ENCODE data around the gene RMND5B. TPM values are rescaled to one million over a fixed set of nuclear protein-coding genes. Genes with fewer than 3 reads are reported as not detected.

The RMND5B gene
- total and polyA plus RNA-seq, 8 donors = 25.3 to 72.9 (median 33.8) TPM

GRCh38 chr5:178121391-178122276 is 9.2 kb upstream of the RMND5B start:
- peak overlapping the region in 1 of 5 donors; percentile 27 for H3K27ac ChIP-seq
- peaks cover 12 to 45% (median 39%) of the 10 kb centered on the region in 4 donors for H3K4me1 ChIP-seq
- intact Hi-C loops (cut with DNase I; ENCODE audit: low total_unique reads) = no loop called here
- peaks cover 0 to 30% (median 0%) of the 10 kb centered on the region in 3 donors for H3K27me3 ChIP-seq
- 73 to 87% (median 82%) methylated on average over 20 to 38 of the region's 38 CpGs for WGBS, 5 donors
- DNase-seq = peak in 1 of 2 donors; percentile 84
- TF ChIP-seq EP300 (IDR thresholded peaks at IDR 0.05) = no peak
- TF ChIP-seq POLR2A (IDR thresholded peaks at IDR 0.05) = no peak
- no peak for TF ChIP-seq POLR2AphosphoS5 (IDR thresholded peaks at IDR 0.05)
- no peak for TF ChIP-seq CTCF (IDR thresholded peaks at IDR 0.05)
- no peaks in the 10 kb centered on the region for H3K9me3 ChIP-seq
- peak overlapping the region; percentile 19 to 36 (median 32) for H3K4me3 ChIP-seq
- H3K36me3 ChIP-seq = peaks cover 0 to 10% (median 2%) of the 10 kb centered on the region in 4 donors

GRCh38 chr5:178122346-178122745 is 8.5 kb upstream of the RMND5B start:
- Histone ChIP-seq H3K27ac (peak overlapping the region in 1 of 5 donors; percentile 27), H3K27me3 (peaks cover 0 to 23% (median 0%) of the 10 kb centered on the region in 3 donors), H3K9me3 (no peaks in the 10 kb centered on the region), H3K36me3 (peaks cover 0 to 10% (median 2%) of the 10 kb centered on the region in 4 donors), H3K4me1 (peaks cover 12 to 43% (median 33%) of the 10 kb centered on the region in 4 donors), H3K4me3 (no peak overlapping the region)
- intact Hi-C loops (cut with DNase I; ENCODE audit: low total_unique reads) = no loop called here
- 81 to 89% (median 86%) methylated on average over 5 of the region's 5 CpGs for WGBS, 5 donors
- TF ChIP-seq POLR2A (IDR thresholded peaks at IDR 0.05) (no peak), POLR2AphosphoS5 (IDR thresholded peaks at IDR 0.05) (no peak), EP300 (IDR thresholded peaks at IDR 0.05) (no peak), CTCF (IDR thresholded peaks at IDR 0.05) (no peak)
- no peak for DNase-seq

- H3K9me3 ChIP-seq = no peaks in the 10 kb centered on the region
- TF ChIP-seq POLR2A (IDR thresholded peaks at IDR 0.05) (no peak), CTCF (IDR thresholded peaks at IDR 0.05) (no peak), POLR2AphosphoS5 (IDR thresholded peaks at IDR 0.05) (no peak), EP300 (IDR thresholded peaks at IDR 0.05) (no peak)
- no peak overlapping the region for H3K27ac ChIP-seq
- H3K27me3 ChIP-seq = peaks cover 0 to 13% (median 0%) of the 10 kb centered on the region in 3 donors
- WGBS, 5 donors = 87 to 95% (median 92%) methylated on average over 10 to 13 of the region's 13 CpGs
- H3K4me3 ChIP-seq = no peak overlapping the region
- peaks cover 12 to 43% (median 33%) of the 10 kb centered on the region in 4 donors for H3K4me1 ChIP-seq
- H3K36me3 ChIP-seq = peaks cover 0 to 10% (median 2%) of the 10 kb centered on the region in 4 donors
- DNase-seq = peak in 1 of 2 donors; percentile 38
- intact Hi-C loops (cut with DNase I; ENCODE audit: low total_unique reads) = no loop called here
Observed at GRCh38 chr5:178123094-178123965, 7.5 kb upstream of the RMND5B start.

All from stomach (tissue), 9 donors.